NB4 (cell line): ENCODE results near the gene A4GALT.
A peak's percentile ranks its signal among the peaks of the same experiment; 100 is the strongest.

Experiments used
- DNase-seq: peaks from one replicate; pipeline ENCODE4 v3.0.0; 2010; ENCODE audit warnings: low read depth
- H3K4me3 ChIP-seq: one replicate; pipeline ENCODE4 v1.5.1; 2011; ENCODE audit warnings: mild to moderate bottlenecking, low read depth, low read length, moderate library complexity
- CTCF ChIP-seq: IDR thresholded peaks from one replicate; pipeline ENCODE4 v1.5.1; 2012; ENCODE audit warnings: low read depth, low read length
- MYC ChIP-seq: IDR thresholded peaks from 2 replicates; pipeline ENCODE4 v1.6.1; 2011; ENCODE audit warnings: low read depth, low read length
- POLR2A ChIP-seq: IDR thresholded peaks from 2 replicates; pipeline ENCODE4 v1.6.1; 2011; ENCODE audit warnings: mild to moderate bottlenecking; ENCODE audit not compliant: insufficient read length; ENCODE audit errors: extremely low read depth
- TF ChIP-seq, protein P1 (sequence below): IDR thresholded peaks from 2 replicates; pipeline ENCODE4 v1.6.1; 2011; ENCODE audit warnings: low read depth, low read length

Gene A4GALT

DNA sequence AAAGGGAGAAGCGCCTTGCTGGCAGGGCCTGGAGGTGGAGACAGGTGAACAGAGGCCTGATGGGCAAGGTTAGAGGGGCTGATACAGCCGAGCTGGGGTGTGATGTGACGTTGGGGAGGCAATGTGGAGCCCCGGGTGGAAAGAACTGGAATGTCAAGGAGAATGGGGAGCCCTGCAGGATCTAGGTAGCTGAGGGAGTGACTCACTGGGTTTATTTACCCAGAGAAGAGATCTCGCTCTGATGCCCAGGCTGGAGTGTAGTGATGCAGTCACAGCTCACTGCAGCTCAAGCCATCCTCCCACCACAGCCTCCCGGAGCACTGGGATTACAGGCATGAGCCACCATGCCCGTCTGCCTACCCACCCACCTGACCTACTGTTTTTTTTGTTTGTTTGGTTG, 69.5 kb downstream of the A4GALT start:
- TF ChIP-seq POLR2A (no peak), MYC (no peak), CTCF (no peak)
- TF ChIP-seq, protein P1, sequence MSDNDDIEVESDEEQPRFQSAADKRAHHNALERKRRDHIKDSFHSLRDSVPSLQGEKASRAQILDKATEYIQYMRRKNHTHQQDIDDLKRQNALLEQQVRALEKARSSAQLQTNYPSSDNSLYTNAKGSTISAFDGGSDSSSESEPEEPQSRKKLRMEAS = no peak
- H3K4me3 ChIP-seq = no peak overlapping the region
- no peak for DNase-seq

- TF ChIP-seq CTCF = no peak
- TF ChIP-seq, protein P1 = no peak
- peak; percentile 30 for TF ChIP-seq POLR2A
- TF ChIP-seq MYC = no peak
- DNase-seq = peak; percentile 83
- peak within 1 kb of the TSS; percentile 75 for H3K4me3 ChIP-seq
Measured at GRCh38 chr22:42649246-42650099, 71.2 kb downstream of the A4GALT start, which contains the start of gene CYB5R3. Gene CYB5R3 (minus strand): TSS chr22:42649392. CDS start chr22:42649315, 77 bp downstream.

GRCh38 chr22:42648368-42649245, 72.1 kb downstream of the A4GALT start:
- no peak for TF ChIP-seq MYC
- TF ChIP-seq, protein P1 = no peak
- no peak for TF ChIP-seq POLR2A
- no peak for TF ChIP-seq CTCF
- H3K4me3 ChIP-seq = peak overlapping the region; percentile 75
- DNase-seq = peak; percentile 56

DNA sequence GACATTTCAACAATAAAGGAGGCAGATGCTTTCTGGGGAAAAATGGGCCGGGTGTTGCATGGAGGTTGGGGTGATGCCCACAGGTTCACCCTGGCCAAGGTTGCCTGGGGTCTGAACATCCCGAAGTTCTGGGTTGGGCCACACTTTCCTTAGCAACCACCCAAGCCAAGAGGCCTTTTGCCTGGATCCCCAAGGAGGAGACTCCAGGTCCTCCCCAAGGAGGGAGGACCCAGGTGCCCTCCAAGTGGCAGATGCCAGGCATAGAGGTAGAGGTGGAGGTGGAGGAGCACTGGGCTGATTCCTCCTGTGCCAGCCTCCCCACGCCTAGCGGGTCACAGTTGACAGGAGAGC, 72.7 kb downstream of the A4GALT start:
- peak overlapping the region; percentile 75 for H3K4me3 ChIP-seq
- no peak for DNase-seq
- TF ChIP-seq CTCF (no peak), POLR2A (no peak), MYC (no peak)
- TF ChIP-seq, protein P1 = no peak

GRCh38 chr22:42646569-42647525, 73.8 kb downstream of the A4GALT start:
- DNase-seq = no peak
- TF ChIP-seq POLR2A = no peak
- TF ChIP-seq, protein P1 = no peak
- no peak for TF ChIP-seq MYC
- TF ChIP-seq CTCF = no peak
- H3K4me3 ChIP-seq = no peak overlapping the region
